ENCODE results near the gene PLCH2.

PLCH2 gene

GRCh38 chr1:2477791-2478499 lies 1.9 kb downstream of the PLCH2 start:
- no peak for TF ChIP-seq JUND (IDR thresholded peaks at IDR 0.05; ENCODE audit: low read depth)
- in situ Hi-C loops (cut with HindIII; ENCODE audit: low pct_unique_long_range_greater_than_20kb, low sequenced_read_pairs): no loop called here
- no peak for DNase-seq (ENCODE audit: low read depth in 1 of 2, low spot score in 1 of 2)

- in situ Hi-C loops (cut with HindIII; ENCODE audit: low pct_unique_long_range_greater_than_20kb, low sequenced_read_pairs): no loop called here
- no peak for TF ChIP-seq JUND (IDR thresholded peaks at IDR 0.05; ENCODE audit: low read depth)
- DNase-seq (ENCODE audit: low read depth in 1 of 2, low spot score in 1 of 2): no peak
Measured at GRCh38 chr1:2479186-2479585, 3.1 kb downstream of the PLCH2 start.

- no peak for TF ChIP-seq JUND (IDR thresholded peaks at IDR 0.05; ENCODE audit: low read depth)
- in situ Hi-C loops (cut with HindIII; ENCODE audit: low pct_unique_long_range_greater_than_20kb, low sequenced_read_pairs): no loop called here
- DNase-seq (ENCODE audit: low read depth in 1 of 2, low spot score in 1 of 2): no peak
Measured at GRCh38 chr1:2479618-2480017, 3.5 kb downstream of the PLCH2 start.

GRCh38 chr1:2480236-2480985 lies 4.3 kb downstream of the PLCH2 start:
- in situ Hi-C loops (cut with HindIII; ENCODE audit: low pct_unique_long_range_greater_than_20kb, low sequenced_read_pairs): no loop called here
- TF ChIP-seq JUND (IDR thresholded peaks at IDR 0.05; ENCODE audit: low read depth): no peak
- no peak for DNase-seq (ENCODE audit: low read depth in 1 of 2, low spot score in 1 of 2)

- DNase-seq (ENCODE audit: low read depth in 1 of 2, low spot score in 1 of 2): no peak
- TF ChIP-seq JUND (IDR thresholded peaks at IDR 0.05; ENCODE audit: low read depth): no peak
- in situ Hi-C loops (cut with HindIII; ENCODE audit: low pct_unique_long_range_greater_than_20kb, low sequenced_read_pairs): no loop called here
Measured at GRCh38 chr1:2480986-2481364, 4.9 kb downstream of the PLCH2 start.

GRCh38 chr1:2481885-2482284 lies 5.8 kb downstream of the PLCH2 start:
- DNase-seq (ENCODE audit: low read depth in 1 of 2, low spot score in 1 of 2): no peak
- in situ Hi-C loops (cut with HindIII; ENCODE audit: low pct_unique_long_range_greater_than_20kb, low sequenced_read_pairs): no loop called here
- TF ChIP-seq JUND (IDR thresholded peaks at IDR 0.05; ENCODE audit: low read depth): no peak

- DNase-seq (ENCODE audit: low read depth in 1 of 2, low spot score in 1 of 2): peak in 1 of 2 experiments; percentile 24
- in situ Hi-C loops (cut with HindIII; ENCODE audit: low pct_unique_long_range_greater_than_20kb, low sequenced_read_pairs): no loop called here
- TF ChIP-seq JUND (IDR thresholded peaks at IDR 0.05; ENCODE audit: low read depth): no peak
Measured at GRCh38 chr1:2482588-2482987, 6.5 kb downstream of the PLCH2 start.

- no peak for DNase-seq (ENCODE audit: low read depth in 1 of 2, low spot score in 1 of 2)
- in situ Hi-C loops (cut with HindIII; ENCODE audit: low pct_unique_long_range_greater_than_20kb, low sequenced_read_pairs): no loop called here
- TF ChIP-seq JUND (IDR thresholded peaks at IDR 0.05; ENCODE audit: low read depth): no peak
Measured at GRCh38 chr1:2483026-2483425, 6.9 kb downstream of the PLCH2 start.

- no peak for DNase-seq (ENCODE audit: low read depth in 1 of 2, low spot score in 1 of 2)
- in situ Hi-C loops (cut with HindIII; ENCODE audit: low pct_unique_long_range_greater_than_20kb, low sequenced_read_pairs): no loop called here
- TF ChIP-seq JUND (IDR thresholded peaks at IDR 0.05; ENCODE audit: low read depth): no peak
Measured at GRCh38 chr1:2483970-2484369, 7.9 kb downstream of the PLCH2 start.

- in situ Hi-C loops (cut with HindIII; ENCODE audit: low pct_unique_long_range_greater_than_20kb, low sequenced_read_pairs): no loop called here
- DNase-seq (ENCODE audit: low read depth in 1 of 2, low spot score in 1 of 2): no peak
- no peak for TF ChIP-seq JUND (IDR thresholded peaks at IDR 0.05; ENCODE audit: low read depth)
Measured at GRCh38 chr1:2486041-2486440, 10.0 kb downstream of the PLCH2 start.

- no peak for TF ChIP-seq JUND (IDR thresholded peaks at IDR 0.05; ENCODE audit: low read depth)
- no peak for DNase-seq (ENCODE audit: low read depth in 1 of 2, low spot score in 1 of 2)
- in situ Hi-C loops (cut with HindIII; ENCODE audit: low pct_unique_long_range_greater_than_20kb, low sequenced_read_pairs): no loop called here
Measured at GRCh38 chr1:2486558-2486957, 10.5 kb downstream of the PLCH2 start.

GRCh38 chr1:2488688-2489087 lies 12.6 kb downstream of the PLCH2 start:
- in situ Hi-C loops (cut with HindIII; ENCODE audit: low pct_unique_long_range_greater_than_20kb, low sequenced_read_pairs): no loop called here
- DNase-seq (ENCODE audit: low read depth in 1 of 2, low spot score in 1 of 2): no peak
- TF ChIP-seq JUND (IDR thresholded peaks at IDR 0.05; ENCODE audit: low read depth): no peak

- no peak for TF ChIP-seq JUND (IDR thresholded peaks at IDR 0.05; ENCODE audit: low read depth)
- in situ Hi-C loops (cut with HindIII; ENCODE audit: low pct_unique_long_range_greater_than_20kb, low sequenced_read_pairs): no loop called here
- no peak for DNase-seq (ENCODE audit: low read depth in 1 of 2, low spot score in 1 of 2)
Measured at GRCh38 chr1:2489615-2490014, 13.5 kb downstream of the PLCH2 start.

Measured in T47D (cell line).